Stimulated activated CD4-positive, alpha-beta T cell treated with anti-CD3 and anti-CD28 coated beads, Interleukin-4, amount 100 ng/mL, for 4 hours (primary cell): ENCODE measurements around the gene S100A6.
A peak's percentile ranks its signal among the peaks of the same experiment; 100 is the strongest.
"Not testable (repeated sequence)": the region's sequence is repeated elsewhere in the genome, so short reads cannot be mapped to it uniquely, and the experiment has no call there.

Source experiments
- DNase-seq, 2 experiments: peaks; one replicate each; pipeline ENCODE4 v3.0.0-alpha.2; 2020

S100A6 gene

GRCh38 chr1:153535242-153536011, at the start of gene S100A6:
Gene S100A6 (minus strand): TSS chr1:153535991. CDS start chr1:153535339, 652 bp downstream.
- peak in 1 of 2 experiments; percentile 29 for DNase-seq

DNA sequence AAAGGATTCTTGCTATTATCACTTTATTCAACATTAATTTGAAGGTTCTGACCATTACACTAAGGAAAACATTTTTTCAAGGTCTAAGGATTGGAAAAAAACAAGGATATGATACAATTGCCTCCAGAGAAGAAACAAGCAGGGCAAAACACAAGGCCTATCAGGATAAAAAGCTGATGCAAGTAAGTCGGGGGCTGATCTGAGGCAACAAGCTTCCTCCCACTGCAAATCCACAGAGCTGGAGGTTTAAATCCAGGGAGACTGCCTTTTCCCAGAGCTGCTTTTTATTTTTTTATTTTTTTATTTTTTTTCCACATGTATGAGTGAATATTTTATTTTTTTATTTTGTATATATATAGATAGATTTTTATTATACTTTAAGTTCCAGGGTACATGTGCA, 49.2 kb upstream of the S100A6 start:
- no peak for DNase-seq

DNA sequence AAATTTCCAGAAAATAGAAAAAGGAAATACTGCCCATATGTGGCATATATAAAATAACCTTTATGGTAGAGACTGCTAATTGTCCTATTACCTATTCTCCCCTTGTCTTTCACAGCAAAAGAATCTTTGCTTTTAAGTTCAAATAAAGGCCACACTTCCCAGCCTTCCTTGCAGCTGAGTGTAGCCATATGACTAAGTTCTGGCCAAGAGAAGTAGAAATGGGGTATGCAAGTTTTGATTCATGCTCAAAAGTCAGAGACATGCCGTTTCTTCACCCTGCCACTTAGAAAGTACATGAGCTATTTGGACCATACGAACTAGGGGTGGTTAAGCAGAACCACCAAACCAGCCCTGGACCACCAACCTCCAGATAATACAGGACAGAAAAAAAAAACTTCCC, 48.2 kb upstream of the S100A6 start:
- DNase-seq: no peak

DNA sequence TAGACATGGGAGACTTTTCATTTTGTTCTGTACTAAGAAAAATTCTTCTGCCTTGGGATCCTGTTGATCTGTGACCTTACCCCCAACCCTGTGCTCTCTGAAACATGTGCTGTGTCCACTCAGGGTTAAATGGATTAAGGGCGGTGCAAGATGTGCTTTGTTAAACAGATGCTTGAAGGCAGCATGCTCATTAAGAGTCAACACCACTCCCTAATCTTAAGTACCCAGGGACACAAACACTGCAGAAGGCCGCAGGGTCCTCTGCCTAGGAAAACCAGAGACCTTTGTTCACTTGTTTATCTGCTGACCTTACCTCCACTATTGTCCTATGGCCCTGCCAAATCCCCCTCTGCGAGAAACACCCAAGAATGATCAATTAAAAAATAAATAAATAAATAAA, 47.7 kb upstream of the S100A6 start:
- DNase-seq: not testable (repeated sequence)

GRCh38 chr1:153582836-153583235, 47.0 kb upstream of the S100A6 start:
- not testable (repeated sequence) for DNase-seq

DNA sequence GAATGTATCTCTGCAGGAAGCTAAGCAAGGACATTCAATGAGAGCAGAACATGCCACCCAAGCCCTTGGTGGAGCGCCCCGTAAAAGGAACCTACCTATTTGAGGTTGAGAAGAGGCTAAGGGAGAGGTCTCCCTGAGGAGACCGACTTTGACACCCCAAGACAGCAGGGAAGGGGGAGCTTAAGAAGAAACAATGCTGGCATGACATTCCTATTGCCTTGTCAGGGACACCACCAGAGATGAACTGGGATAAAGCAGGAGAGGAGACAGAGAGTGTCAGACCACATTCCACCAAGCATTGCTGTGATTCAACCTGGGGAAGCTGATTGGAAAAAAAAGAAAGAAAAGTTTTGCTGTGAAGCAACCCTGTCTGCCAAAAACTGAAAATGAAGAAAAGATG, 43.1 kb upstream of the S100A6 start:
- no peak for DNase-seq

DNA sequence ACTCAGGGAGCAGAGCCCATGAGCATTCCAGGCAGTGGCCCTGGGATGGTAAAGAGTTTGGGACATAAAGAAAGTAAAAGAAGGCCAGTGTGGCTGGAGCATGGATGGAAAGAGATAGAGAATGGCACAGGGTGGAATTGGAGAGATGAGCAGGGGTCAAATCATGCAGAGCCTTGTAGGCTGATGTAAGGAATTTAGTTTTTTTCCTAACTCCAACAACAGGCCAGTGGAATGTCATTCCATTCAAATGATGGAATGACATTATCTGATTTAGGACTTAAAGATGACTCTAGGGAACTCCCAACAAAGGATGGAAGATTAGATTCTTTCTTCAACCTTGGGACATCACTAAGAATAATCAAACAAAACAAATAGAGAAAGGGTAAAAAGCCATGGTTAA, 42.7 kb upstream of the S100A6 start:
- DNase-seq: no peak

GRCh38 chr1:153577624-153578051, 41.8 kb upstream of the S100A6 start:
- DNase-seq: no peak

DNA sequence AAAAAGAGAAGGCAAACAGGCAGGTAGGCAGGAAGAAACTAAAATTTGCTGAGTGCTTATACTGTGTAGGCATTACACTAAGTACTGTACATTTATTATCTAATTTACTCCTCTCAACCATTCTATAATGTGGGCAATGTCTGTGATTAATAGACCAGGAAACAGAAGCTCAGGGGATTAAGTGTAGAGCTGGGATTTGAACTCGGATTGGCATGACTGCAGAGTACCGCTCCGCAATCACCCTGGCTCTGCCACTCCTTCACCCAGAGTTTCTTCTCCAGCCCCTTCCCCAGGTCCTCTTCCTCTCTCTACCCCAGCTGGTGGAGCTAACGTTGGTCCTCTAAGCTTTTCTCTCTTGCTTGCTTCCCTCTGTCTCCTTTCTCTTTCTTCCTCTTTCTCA, 41.3 kb upstream of the S100A6 start:
- no peak for DNase-seq

DNA sequence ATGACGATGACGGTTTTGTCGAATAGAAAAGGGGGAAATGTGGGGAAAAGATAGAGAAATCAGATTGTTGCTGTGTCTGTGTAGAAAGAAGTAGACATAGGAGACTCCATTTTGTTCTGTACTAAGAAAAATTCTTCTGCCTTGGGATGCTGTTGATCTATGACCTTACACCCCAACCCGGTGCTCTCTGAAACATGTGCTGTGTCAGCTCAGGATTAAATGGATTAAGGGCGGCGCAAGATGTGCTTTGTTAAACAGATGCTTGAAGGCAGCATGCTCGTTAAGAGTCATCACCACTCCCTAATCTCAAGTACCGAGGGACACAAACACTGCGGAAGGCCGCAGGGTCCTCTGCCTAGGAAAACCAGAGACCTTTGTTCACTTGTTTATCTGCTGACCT, 39.7 kb upstream of the S100A6 start:
- not testable (repeated sequence) for DNase-seq

DNA sequence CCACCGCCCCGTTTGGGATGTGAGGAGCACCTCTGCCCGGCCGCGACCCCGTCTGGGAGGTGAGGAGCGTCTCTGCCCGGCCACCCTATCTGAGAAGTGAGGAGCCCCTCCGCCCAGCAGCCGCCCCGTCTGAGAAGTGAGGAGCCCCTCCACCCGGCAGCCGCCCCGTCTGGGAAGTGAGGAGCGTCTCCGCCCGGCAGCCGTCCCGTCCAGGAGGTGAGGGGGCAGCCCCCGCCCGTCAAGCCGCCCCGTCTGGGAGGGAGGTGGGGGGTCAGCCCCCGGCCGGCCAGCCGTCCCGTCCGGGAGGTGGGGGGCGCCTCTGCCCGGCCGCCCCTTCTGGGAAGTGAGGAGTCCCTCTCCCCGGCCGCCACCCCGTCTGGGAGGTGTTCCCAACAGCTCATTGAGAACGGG, 39.3 kb upstream of the S100A6 start:
- DNase-seq: not testable (repeated sequence)

GRCh38 chr1:153573351-153573750, 37.6 kb upstream of the S100A6 start:
- no peak for DNase-seq

DNA sequence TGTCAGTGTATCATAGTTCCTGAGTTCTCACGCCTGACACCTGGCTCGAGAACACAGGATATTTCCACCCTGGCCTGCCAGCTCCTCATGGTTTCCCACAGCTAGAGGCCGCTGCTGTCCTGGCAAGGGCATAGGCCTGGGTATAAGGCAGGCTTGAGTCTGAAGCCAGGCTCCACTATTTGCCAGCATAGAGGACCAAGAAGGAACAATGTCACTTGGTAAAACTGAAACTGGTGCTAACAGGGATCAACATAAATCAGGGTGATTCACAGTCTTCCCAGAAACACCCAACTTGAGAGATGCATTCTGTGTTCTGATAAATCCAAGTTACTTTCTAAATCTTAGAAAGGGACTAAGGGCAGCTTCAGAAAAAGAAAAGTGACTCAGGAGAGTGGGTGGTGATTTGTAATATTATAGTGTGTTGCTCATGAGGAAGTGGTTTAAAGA, 36.8 kb upstream of the S100A6 start:
- DNase-seq: peak; percentile 43 to 52

- DNase-seq: no peak
These were observed 35.9 kb upstream of the S100A6 start for GRCh38 chr1:153571706-153572105.

DNA sequence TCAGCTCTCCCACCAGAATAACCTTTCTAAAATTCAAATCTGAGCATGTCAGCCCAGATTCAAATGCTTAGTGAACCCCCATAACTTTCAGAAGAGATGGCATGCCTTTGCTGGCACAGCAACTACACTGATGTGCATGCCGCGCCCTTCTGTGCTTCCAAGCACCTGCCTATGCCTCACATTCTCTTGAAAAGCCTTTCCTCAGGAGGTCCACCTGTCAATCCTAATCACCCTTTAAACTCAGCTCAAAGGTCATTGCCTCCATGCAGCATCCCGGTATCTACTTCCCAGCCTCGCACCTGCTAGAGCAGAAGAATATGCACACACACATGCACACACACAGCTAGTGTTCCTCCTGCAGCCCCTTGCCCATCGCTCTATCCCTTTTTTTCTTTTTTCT, 35.1 kb upstream of the S100A6 start:
- no peak for DNase-seq

DNA sequence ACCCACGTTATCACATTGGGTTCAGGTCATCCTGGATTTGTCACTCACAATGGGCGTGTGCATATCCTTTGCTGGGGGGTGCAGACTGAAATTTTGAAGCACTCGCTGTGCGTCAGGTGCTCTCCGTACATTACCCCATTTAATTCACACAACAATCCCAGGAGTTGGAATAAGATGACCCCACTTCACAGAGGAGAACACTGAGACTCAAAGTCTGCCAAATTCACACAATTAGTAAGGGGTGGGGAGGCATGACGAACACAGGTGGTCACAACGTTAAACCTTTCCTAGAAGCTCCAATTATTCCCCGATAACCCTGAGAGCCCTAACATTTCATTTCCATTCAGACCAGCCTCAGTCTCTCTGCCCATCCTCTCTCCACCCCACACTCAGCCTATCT, 33.7 kb upstream of the S100A6 start:
- DNase-seq: no peak

DNA sequence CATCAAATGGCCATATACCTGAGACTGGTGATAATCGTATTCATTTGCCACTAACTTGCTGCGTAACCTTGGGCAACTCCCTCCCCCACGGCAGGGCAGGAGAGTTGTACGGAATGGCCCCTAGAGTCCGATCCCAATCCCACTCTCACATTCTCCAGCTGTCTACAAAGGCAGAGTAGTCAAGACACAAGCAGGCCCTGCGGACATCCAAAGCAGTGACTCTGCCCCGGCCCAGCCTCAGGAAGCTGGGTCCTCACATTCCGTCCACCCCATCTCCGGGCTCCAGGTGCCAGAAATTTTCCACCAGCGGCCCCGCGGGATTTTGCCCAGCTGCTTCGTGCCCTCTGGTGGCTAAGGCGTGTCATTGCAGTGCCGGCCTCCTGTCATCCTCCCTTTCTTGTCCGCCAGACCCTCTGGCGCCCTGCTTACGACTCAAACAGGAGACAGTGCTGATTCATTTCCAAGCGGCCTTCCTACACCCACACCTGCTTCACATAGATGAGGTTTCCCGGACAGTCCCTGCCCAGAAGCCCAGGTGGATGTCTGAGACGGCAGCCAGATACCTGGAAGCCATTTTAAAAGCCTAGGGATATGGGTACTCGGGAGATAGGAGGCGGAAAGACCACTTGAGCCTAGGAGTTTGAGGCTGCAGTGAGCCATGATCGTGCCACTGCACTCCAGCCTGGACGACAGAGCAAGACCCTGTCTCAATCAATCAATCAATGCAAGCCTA, 32.7 kb upstream of the S100A6 start:
- DNase-seq: peak; percentile 72 to 76

GRCh38 chr1:153567621-153568366, 32.0 kb upstream of the S100A6 start:
- peak; percentile 30 to 62 for DNase-seq

- DNase-seq: peak; percentile 79 to 94
These were observed 30.9 kb upstream of the S100A6 start for GRCh38 chr1:153566414-153567371.

- DNase-seq: peak; percentile 47 to 68
These were observed 30.0 kb upstream of the S100A6 start, which contains the start of gene S100A2 for GRCh38 chr1:153565529-153566374. Gene S100A2 (minus strand): TSS chr1:153565844. CDS start chr1:153563877, 1,967 bp downstream.

GRCh38 chr1:153563991-153564390, 28.2 kb upstream of the S100A6 start:
- DNase-seq: no peak
